Fibroblast of mammary gland (primary cell): ENCODE data around the gene TMEFF1.

Source experiments
- DNase-seq: peaks from one replicate; pipeline ENCODE4 v3.0.0-alpha.2; 2010; ENCODE audit warnings: low read depth
- H3K4me3 ChIP-seq: 2 replicates; pipeline ENCODE4 v1.5.1; 2011; ENCODE audit warnings: low read depth, mild to moderate bottlenecking, low read length, moderate library complexity; ENCODE audit not compliant: control insufficient read depth
- CTCF ChIP-seq: conservative IDR thresholded peaks from 2 replicates; pipeline ENCODE4 v1.5.1; 2011; ENCODE audit warnings: low read depth, low read length, inconsistent platforms; ENCODE audit not compliant: control insufficient read depth, insufficient read depth

Gene TMEFF1

GRCh38 chr9:100589582-100589981, 116.6 kb downstream of the TMEFF1 start:
- H3K4me3 ChIP-seq: no peak overlapping the region
- no peak for TF ChIP-seq CTCF
- peak; percentile 54 for DNase-seq

DNA sequence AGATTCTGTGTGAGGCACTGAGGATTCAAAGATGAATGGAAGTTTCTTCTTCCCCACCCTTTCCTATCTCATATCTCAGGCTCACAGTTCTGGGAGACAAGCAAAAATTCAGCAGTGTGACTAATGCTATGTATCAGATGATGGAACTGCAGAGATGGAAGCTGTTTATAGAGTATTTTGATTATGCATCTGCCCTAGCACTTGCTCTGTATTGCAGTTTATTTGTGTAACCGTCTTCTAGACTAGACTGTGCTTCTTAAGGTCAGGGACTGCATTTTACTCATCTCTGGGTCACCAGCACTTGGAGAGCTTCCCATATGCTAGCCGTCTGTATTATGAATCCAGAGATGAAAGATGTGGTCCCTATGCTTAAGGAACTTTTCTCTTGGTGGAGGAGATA, 117.5 kb downstream of the TMEFF1 start:
- TF ChIP-seq CTCF: no peak
- no peak overlapping the region for H3K4me3 ChIP-seq
- DNase-seq: peak; percentile 71

- TF ChIP-seq CTCF: no peak
- no peak for DNase-seq
These were observed 118.2 kb downstream of the TMEFF1 start for GRCh38 chr9:100591139-100591538.

GRCh38 chr9:100591639-100592412, 118.9 kb downstream of the TMEFF1 start:
- no peak for TF ChIP-seq CTCF

More at GRCh38 chr9:100591139-100591538, 118.2 kb downstream of the TMEFF1 start:
- H3K4me3 ChIP-seq: no peak overlapping the region

DNA sequence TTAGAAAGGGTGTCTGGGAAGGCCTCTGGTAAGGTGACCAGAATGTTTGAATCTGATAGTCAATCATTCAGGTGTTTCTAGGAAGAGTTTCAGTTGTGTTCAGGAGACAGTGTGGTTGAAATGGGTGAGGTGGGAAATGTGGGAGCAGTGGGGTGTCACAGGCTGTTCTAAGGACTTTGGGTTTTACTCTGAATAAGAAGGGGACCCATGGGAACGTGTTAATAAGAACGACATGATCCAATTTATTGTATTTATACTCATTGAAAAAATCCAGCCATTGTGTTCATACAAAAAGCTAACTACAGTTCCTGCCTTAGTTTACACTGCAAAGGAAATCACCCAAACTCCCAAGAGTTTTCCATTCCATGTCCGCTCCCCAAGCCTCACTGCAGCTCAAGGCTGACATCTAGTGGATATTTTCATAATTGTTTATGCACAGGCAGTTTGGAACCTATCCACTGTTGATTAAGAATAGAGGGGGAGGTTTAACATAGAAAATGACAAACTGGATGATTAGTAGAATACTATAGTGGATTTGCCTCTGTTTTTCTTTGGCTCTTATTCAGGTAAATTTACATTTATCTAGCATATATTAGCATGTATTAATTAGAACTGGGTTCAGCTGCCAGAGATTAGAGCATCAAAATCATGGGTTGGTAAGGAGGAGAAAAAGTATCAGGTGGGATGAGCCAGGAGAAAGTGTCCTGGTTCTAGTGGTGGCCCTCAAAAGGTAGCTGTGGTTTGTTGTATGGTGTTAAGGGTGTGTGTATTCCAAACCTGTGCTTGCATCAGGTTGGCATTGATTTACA, 122.6 kb downstream of the TMEFF1 start:
- no peak overlapping the region for H3K4me3 ChIP-seq
- TF ChIP-seq CTCF: peak; percentile 85
- DNase-seq: peak; percentile 72

More at GRCh38 chr9:100591639-100592412, 118.9 kb downstream of the TMEFF1 start:
- no peak overlapping the region for H3K4me3 ChIP-seq
- DNase-seq: no peak

- TF ChIP-seq CTCF: no peak
- no peak for DNase-seq
- H3K4me3 ChIP-seq: no peak overlapping the region
These were observed 124.3 kb downstream of the TMEFF1 start for GRCh38 chr9:100597236-100597635.
